Testis (tissue), 2 donors: ENCODE results near the gene LOC101059915.

Experiments
- DNase-seq: peaks from one replicate; pipeline ENCODE4 v3.0.0-alpha.2; 2019
- H3K27ac ChIP-seq, 2 donors: fragments of 200-600 bp; sonication (generic); one replicate each; pipeline ENCODE4 v1.5.1; 2019
- H3K27me3 ChIP-seq: fragments of 200-600 bp; sonication (generic); one replicate; pipeline ENCODE4 v1.5.1; 2019
- H3K36me3 ChIP-seq: fragments of 200-600 bp; sonication (generic); one replicate; pipeline ENCODE4 v1.5.1; 2017; ENCODE audit warnings: low read depth; ENCODE audit errors: missing control alignments
- H3K4me1 ChIP-seq: fragments of 200-600 bp; sonication (generic); one replicate; pipeline ENCODE4 v1.5.1; 2019
- H3K4me3 ChIP-seq, 2 donors: fragments of 200-600 bp; sonication (generic); one replicate each; pipeline ENCODE4 v1.5.1; 2017 to 2019
- H3K9me3 ChIP-seq: fragments of 200-600 bp; sonication (generic); one replicate; pipeline ENCODE4 v1.5.1; 2017
- POLR2A ChIP-seq: fragments of 450-650 bp; IDR thresholded peaks from one replicate; pipeline ENCODE4 v1.6.1; 2017; ENCODE audit warnings: antibody characterized with exemption, mild to moderate bottlenecking, moderate library complexity
- WGBS, 2 donors: methylation state at CpG; one replicate each; pipeline ENCODE4 v1.1.5; 2018; 5-methylcytosine and 5-hydroxymethylcytosine counted together
- intact Hi-C: fragments of 100-400 bp; cut with DNase I; formaldehyde crosslinking; loops from one replicate; pipeline ENCODE4 v1.15.1; 2023; ENCODE audit warnings: low total_unique reads
- TF ChIP-seq, protein P1 (sequence below), 3 experiments: fragments of 450-650 bp in 2 of 3; fragments of 200-600 bp in 1 of 3; sonication (generic) in 1 of 3; IDR thresholded peaks; one replicate each; pipeline ENCODE4 v1.5.1; 2016 to 2019; ENCODE audit warnings: antibody characterized with exemption in 3 of 3, mild to moderate bottlenecking in 2 of 3, moderate library complexity in 1 of 3

The LOC101059915 gene

DNA sequence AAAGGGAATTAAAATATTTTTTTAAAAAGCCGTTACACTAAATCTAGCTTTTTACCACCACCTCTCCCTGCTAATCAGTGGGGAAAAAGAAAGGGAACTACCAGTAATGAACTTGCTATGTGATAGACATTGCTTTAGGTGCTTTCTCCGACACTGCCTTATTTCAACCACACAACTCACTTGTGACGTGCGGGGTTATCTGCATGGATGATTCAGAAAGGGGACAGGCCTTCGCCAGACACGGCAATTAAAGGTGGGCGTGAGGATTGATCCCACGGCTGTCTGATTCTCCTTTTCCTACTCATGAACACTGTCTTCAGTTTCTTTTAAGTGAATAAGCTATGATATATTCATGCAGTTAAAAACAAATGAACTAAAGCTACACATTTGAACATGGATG, 48.2 kb upstream of the LOC101059915 start:
- Histone ChIP-seq H3K36me3 (no peaks in the 10 kb centered on the region), H3K27ac (no peak overlapping the region), H3K4me3 (no peak overlapping the region), H3K4me1 (peaks cover 5% of the 10 kb centered on the region), H3K27me3 (no peaks in the 10 kb centered on the region), H3K9me3 (no peaks in the 10 kb centered on the region)
- WGBS, 2 donors = 75 to 88% methylated on average over 8 of the region's 8 CpGs
- intact Hi-C loops = no loop called here
- DNase-seq = no peak
- no peak for TF ChIP-seq POLR2A
- TF ChIP-seq, protein P1, sequence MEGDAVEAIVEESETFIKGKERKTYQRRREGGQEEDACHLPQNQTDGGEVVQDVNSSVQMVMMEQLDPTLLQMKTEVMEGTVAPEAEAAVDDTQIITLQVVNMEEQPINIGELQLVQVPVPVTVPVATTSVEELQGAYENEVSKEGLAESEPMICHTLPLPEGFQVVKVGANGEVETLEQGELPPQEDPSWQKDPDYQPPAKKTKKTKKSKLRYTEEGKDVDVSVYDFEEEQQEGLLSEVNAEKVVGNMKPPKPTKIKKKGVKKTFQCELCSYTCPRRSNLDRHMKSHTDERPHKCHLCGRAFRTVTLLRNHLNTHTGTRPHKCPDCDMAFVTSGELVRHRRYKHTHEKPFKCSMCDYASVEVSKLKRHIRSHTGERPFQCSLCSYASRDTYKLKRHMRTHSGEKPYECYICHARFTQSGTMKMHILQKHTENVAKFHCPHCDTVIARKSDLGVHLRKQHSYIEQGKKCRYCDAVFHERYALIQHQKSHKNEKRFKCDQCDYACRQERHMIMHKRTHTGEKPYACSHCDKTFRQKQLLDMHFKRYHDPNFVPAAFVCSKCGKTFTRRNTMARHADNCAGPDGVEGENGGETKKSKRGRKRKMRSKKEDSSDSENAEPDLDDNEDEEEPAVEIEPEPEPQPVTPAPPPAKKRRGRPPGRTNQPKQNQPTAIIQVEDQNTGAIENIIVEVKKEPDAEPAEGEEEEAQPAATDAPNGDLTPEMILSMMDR (IDR thresholded peaks at IDR 0.05) = no peak

DNA sequence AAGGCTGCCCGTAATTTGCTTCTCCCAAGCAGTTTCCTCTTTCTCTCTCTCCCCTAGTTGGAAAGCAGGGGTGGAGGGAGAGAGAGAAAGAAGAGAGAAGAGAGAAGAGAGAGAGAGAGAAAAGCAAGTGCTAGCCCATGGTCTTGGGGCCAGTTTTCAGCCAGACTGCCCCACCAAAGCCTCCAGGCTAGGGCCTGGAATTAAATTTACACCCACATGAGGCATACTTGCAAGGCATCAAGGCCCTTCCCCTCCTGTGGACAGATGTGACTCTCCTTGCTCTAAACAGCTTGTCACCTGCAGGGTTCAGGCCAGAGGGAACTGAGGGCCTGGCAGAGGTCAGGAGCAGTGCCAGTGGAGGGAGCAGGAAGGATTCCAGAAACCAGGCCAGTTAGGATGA, 47.4 kb upstream of the LOC101059915 start:
- H3K27ac ChIP-seq = no peak overlapping the region
- WGBS, 2 donors = 100% methylated on average over 1 of the region's 1 CpG; no CpG with 5 or more reads in 1 of the 2 donors
- no peak for TF ChIP-seq POLR2A
- TF ChIP-seq, protein P1 (IDR thresholded peaks at IDR 0.05) = no peak
- H3K4me3 ChIP-seq = no peak overlapping the region
- H3K9me3 ChIP-seq = no peaks in the 10 kb centered on the region
- H3K36me3 ChIP-seq = no peaks in the 10 kb centered on the region
- H3K4me1 ChIP-seq = peaks cover 5% of the 10 kb centered on the region
- intact Hi-C loops = no loop called here
- no peaks in the 10 kb centered on the region for H3K27me3 ChIP-seq
- DNase-seq = no peak

DNA sequence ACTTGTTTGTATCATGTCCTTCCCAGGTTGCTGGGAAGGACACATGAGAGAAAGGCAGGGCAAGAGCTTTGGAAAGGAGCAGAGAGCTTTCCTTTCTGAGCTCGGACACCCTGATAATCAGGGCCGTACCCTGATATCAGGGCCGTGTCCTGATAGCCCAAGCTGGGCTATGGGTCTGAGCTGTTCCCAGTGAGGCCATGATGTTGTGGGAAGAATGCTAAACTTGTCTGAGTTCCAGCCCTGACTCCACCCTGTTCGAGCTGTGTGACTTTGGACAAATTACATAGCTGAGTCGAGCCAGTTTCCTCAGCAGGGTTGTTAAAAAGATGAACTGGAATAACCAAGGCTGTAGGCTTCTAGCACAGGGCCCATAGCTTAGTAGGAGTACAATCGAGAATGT, 45.7 kb upstream of the LOC101059915 start:
- H3K4me1 ChIP-seq = peaks cover 5% of the 10 kb centered on the region
- TF ChIP-seq, protein P1 (IDR thresholded peaks at IDR 0.05) = no peak
- no peak for TF ChIP-seq POLR2A

DNA sequence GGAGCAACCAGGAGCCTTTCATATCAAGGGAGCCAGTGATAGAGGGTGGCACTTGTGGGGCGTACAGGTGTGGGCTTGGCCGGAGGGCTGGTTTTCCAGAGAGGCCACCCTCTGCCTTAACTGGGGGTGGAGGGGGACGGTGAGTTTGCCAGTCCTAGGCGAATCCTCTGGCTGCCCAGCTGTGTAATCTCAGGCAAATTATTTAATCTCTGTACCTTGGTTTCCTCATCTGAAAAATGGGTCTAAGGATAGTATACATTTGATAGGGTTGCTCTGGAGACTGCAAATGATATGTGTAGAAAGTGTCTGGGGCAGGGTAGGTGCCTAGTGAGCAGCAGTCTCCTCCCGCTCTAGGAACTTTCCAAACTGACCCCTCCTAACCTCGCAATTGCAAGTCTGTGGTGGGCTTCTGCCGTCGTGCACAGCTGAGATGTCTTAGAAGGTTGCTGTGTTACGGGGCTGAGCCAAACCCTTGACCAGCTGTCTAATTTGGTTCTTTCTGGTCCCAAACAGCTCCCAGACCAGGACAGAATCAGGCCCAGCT, 45.2 kb upstream of the LOC101059915 start:
- TF ChIP-seq, protein P1 (IDR thresholded peaks at IDR 0.05) = no peak
- TF ChIP-seq POLR2A = no peak
- Histone ChIP-seq H3K4me3 (no peak overlapping the region), H3K36me3 (no peaks in the 10 kb centered on the region), H3K27me3 (no peaks in the 10 kb centered on the region), H3K4me1 (peaks cover 5% of the 10 kb centered on the region), H3K27ac (peak overlapping the region in 1 of 2 donors; percentile 83), H3K9me3 (no peaks in the 10 kb centered on the region)
- 96 to 100% methylated on average over 2 to 4 of the region's 9 CpGs for WGBS, 2 donors
- DNase-seq = no peak
- intact Hi-C loops = no loop called here

More for the DNA sequence above, 45.7 kb upstream of the LOC101059915 start:
- WGBS, 2 donors = 24 to 28% methylated on average over 6 of the region's 6 CpGs
- intact Hi-C loops = no loop called here
- no peak for DNase-seq
- Histone ChIP-seq H3K27me3 (no peaks in the 10 kb centered on the region), H3K36me3 (no peaks in the 10 kb centered on the region), H3K4me3 (no peak overlapping the region), H3K9me3 (no peaks in the 10 kb centered on the region), H3K27ac (peak overlapping the region in 1 of 2 donors; percentile 83)
